GM18519 (cell line): ENCODE results near the gene SYTL2.

Experiments used
- ATAC-seq: cut with Tn5 transposase; IDR thresholded peaks from one replicate; pipeline ENCODE4 v1.9.1; 2021; ENCODE audit warnings: mild to moderate bottlenecking, moderate library complexity; ENCODE audit not compliant: unreplicated experiment, low FRiP score

SYTL2 gene

DNA sequence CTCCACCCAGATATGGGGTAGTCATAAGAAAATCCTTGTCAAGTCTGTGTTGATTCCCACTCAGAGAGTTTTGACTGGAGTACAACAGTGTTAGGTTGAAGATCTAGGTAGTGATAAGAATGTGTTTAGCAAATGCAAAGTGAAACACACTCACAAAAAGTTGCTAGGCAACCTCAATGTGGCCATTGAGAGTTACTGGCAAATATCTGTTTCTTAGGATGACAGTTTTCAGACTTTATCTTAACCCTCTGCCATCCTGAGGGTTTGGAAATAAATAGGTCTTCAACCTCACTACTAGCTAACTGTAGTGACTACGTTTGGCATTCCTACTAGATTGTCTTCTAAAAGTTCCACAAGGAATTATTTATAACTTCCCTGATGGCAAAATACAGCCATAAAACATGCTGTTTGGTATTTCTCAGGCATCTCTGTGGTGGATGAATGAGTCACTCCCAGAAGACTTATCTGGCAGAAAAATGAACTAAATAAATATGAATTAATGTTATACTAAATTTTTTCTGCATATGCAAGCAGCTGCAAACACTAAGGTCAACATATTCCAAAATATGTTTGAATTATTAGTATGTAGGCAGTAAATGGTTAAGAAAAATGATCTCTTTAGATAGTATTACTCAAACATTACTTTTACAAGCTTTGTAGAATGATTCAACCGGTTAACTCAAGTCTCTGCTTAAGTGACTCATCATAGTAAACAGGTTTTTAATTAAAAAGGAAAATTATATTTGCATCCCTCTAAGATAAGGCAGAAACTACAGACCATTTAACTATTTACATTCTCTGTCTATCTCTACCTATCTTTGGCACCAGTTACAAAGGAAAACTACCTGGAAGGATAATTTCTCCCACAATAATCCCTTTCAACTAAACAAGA, 17.1 kb upstream of the SYTL2 start:
- ATAC-seq = no peak

DNA sequence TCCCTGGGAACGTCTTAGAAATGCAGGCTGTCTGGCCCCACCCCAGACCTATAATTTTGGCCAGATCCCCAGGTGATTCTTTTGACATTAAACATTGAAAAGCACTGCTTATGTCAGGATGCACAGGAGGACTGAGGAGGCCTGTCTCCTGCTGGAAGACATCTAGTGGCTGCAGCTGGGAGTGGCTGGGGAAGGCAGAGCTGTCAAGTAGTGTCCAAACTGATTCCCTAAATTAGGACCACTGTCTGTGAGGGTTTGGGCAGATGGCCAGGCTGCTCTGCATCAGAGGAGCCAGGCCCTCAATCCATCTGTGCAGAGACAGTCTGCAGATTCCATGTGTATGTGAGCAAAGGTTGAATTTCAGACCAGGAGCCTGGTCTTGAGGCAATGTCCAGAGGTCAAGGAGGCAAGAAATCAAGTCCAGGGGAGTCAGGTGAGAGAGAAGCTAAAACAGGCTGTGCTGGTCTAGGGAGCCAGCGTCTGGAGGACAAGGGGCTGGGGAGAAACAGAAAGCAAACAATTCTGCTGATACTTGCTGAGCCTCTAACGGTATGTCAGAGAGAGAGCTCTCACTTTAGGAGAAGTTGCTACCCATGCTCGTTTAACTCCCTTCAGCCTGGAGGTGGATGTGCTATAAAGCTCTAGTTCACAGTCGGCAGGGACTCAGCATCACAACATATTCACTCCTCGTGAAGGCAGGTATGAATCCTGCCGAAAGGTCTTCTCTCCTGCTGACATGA, 15.3 kb upstream of the SYTL2 start:
- no peak for ATAC-seq

DNA sequence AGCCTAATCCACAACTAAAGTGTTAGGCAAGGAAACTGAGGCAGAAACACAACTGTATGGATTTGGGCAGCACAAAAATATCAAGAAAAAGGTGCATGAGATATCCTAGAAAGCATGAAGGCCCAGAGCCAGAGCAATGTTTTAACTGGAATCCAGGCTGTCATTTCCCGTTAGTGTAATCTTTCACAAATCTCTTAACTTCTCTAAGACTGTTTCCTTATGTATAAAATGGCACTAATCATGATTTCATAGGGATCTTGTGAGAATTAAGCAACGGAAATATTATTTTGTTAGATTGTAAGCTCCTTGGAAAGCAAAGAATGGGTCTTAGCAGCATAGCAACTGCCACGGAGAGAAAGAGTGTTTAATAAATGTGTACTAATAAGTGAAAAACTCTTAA, 14.7 kb upstream of the SYTL2 start:
- ATAC-seq = no peak

DNA sequence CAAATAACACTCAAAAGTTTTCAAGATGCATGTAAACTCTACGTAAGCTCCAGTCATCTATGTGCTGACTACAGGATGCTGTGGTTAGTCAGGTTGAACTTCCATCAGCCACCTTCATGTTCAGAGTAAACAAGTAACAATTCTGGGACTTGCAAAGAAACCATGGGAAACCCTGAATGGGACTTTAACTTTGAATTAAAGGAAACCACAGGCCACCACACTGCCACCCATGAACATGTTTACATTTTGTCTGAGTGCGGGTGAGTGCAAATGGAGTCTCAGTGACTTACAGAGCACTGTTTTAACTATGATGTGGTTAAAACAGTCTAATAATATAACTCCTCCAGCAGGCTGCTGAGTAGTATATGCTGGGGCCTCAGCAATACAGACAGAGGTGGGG, 12.9 kb upstream of the SYTL2 start:
- no peak for ATAC-seq

- no peak for ATAC-seq
These were observed 11.9 kb upstream of the SYTL2 start for GRCh38 chr11:85822814-85823213.

GRCh38 chr11:85821636-85822035, 10.7 kb upstream of the SYTL2 start:
- ATAC-seq = no peak

DNA sequence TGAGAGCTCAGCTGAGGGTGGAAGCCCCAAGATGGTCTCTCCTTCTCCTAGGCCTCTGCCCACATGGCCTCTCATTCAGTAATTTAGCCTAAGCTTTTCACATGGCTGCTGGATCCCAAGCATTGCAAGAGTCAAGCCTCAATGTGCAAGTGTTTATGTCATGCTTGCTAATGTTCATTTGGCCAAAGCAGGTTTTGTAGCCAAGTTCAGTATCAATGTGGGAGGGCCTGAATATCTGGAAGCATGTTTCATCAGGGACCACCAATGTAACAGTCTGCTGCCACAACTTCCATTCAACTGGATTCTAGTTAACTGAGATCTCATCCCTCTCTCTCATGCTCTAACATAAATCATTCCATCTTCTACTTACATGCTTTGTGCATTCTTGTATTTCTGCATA, 8.5 kb upstream of the SYTL2 start:
- ATAC-seq = no peak

- no peak for ATAC-seq
These were observed 4.4 kb upstream of the SYTL2 start for GRCh38 chr11:85815186-85815931.

GRCh38 chr11:85813721-85814120, 2.8 kb upstream of the SYTL2 start:
- no peak for ATAC-seq

DNA sequence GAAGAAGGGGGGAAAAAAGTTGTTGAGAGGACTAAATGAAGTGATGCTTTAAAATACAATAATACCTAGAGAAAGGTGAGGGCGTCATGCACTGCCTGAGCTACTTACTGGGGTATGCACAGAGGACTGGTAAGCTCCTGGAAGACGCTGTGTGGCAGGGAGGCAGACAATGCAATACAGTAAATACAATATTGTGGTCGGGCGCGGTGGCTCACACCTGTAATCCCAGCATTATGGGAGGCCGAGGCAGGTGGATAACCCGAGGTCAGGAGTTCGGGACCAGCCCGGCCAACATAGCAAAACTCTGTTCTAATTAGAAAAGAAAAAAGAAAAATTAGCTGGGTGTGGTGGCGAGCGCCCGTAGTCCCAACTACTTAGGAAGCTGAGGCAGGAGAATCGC, 683 bp upstream of the SYTL2 start:
- no peak for ATAC-seq

DNA sequence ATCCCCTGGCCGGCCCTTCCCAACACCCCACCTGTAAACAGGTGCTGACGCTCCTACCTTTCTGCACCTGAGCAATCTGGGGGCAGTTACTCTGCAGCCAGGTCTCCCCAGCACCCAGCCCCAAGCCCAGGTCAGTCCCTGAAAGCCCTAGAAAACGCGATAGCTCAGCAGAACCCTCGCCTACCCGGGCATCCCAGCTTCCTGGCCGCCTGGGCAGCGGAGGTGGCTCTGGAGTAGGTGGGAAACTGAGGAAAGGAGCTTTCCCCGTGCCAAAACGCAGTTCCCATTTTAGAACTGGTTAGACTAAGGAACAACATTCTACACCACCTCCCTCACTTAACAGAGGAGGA, 445 bp downstream of the SYTL2 start:
- no peak for ATAC-seq

DNA sequence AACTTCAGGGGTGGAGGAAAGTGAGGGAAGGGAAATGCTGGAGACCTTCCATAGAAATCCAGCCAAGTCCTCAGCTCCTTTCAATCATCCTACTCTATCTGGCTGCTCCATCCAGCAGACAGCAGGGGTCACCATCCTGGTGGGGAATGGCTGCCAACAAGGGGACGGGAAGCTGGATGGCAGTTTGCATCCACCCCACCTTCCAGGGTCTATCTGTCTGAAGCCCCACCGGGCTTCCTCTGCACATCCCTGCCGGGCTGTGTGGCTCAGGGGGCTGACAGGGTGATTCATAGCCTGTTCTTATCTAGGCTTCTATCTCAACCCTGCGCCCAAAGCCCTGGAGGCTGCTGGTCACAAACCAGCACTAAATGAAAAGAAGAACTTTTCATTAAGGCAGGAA, 1.1 kb downstream of the SYTL2 start:
- no peak for ATAC-seq

DNA sequence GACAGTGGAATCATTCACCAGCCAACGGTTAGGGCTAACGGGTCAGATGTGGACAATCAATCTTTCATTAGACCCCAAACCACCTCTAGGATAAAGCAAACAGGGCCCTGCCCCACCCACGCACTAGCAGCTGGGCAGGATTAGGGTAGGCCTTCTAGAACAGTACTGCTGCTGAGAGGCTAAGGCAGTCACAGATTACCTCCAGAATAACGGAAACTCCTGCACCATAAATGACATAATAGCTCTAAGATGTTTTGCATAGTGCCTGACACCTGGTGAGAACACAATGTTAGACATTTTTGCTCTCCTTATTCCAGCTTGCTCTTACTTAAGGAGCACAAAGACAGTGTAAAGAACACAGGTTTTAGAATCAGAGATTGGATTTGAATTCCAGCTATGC, 1.8 kb downstream of the SYTL2 start:
- no peak for ATAC-seq

DNA sequence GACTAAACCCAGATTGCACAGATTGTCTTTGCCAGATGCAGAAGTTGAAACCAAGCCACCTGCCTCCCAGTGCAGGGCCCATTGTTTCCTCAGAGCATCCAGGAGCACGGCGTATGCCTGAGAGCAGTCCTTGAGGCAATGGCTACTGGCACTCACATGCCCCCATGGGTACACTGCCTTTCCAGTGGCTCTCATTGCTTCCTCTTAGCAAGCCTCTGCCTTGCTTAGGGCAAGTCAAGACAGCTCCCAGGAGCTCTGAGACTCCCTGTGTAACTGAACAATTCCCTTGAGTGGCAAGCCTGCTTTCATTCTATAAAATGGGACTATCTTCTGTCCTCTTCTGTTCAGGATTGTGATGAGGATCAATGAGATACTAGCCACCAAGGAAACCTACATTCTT, 4.1 kb downstream of the SYTL2 start:
- no peak for ATAC-seq

DNA sequence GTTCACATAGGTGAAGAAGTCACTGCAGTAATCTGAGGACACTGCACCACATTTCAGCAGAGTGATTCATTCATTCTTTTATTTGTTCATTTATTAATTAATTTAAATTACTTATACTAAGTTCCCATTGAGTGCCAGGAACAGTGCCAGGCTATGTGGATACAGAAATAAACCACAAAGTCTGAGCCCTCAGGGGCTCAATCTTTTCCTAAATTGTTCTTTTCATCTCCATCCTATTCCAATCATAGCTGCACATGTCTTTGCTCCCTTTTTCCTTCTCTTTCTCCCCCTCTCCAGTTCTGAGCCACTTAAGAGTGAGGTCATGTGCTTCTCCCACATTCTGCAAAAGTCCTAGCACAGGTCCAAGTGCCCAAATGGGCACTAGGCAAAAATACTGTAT, 4.9 kb downstream of the SYTL2 start:
- no peak for ATAC-seq

- no peak for ATAC-seq
These were observed 5.6 kb downstream of the SYTL2 start for GRCh38 chr11:85805387-85805786.

DNA sequence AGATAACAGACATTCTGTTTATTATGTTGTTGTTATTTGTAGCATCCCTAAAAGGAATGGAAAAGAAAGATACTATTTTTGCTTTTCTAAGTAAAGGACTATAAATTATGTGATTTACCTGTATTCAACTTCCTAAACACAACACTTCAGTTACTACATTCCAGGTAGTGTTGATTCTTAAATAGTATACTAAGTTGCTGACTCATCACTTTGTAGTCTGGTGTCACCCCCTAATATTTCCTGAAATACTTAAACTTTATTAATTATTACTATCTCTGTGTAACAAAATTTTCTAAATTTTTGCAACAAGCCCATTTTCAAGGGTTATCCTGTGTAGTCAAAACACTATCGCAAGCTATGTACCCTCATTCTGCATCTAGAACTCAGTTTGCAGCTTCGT, 7.0 kb downstream of the SYTL2 start:
- no peak for ATAC-seq

DNA sequence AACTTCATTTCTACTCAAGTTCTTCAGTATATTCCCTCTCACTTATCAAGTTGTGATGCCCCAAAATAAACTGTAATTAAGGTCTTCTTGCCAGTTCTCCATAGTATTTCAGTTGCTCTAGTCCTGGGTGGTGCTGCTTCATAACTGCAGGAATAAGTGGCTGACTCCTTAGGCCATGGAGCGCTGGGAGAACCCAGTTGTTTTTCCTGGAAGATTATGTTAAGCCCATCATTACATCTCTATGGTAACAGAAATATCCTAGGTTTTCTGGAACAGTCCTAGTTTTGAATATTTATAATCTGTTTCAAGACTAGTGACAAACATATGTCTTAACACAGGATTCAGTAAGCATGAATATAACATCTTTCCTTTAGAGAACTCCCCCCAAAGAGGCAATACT, 7.6 kb downstream of the SYTL2 start:
- no peak for ATAC-seq

GRCh38 chr11:85801527-85801926, 9.4 kb downstream of the SYTL2 start:
- ATAC-seq = no peak

DNA sequence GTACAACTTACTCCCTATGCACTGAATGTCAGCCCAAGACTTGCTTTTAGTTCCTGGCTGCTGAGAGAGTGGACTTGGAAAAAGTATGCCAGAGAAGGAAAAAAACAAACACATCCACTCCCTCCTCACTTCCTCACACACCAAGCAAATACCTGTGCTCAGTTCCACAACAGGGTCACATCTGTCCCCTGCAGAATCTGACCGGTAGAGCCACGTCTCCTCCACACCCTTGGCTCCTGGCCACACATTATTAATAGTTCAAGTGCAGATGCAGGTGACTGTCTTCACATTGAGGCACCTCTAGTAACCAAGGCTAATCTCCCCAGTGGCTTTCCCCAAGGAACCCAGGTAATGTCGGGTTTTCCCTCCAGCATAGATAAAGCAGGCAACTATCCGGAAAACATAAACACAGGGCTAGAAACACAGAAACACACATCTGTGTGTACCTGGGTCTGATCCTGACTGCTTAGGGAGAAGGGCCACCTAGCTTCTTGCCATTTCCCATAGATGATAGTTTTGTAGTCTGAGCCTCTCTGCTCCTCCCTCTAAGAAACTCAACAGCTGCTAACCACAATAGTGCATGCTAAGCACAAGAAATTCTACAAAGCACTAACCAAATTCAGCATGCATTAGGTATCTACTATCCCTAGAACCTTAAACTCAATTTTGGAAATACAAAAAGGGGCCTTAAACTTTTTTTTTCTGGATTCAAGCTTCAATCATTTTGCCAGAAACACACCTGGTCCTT, 10.2 kb downstream of the SYTL2 start:
- ATAC-seq = no peak

- no peak for ATAC-seq
These were observed 11.8 kb downstream of the SYTL2 start for GRCh38 chr11:85799142-85799541.
